ENCODE results near the gene SBNO2. TPM values are rescaled to one million over a fixed set of nuclear protein-coding genes. Genes with fewer than 3 reads are reported as not detected.
A peak's percentile ranks its signal among the peaks of the same experiment; 100 is the strongest.

The SBNO2 gene
- total RNA-seq, 5 donors from 2014 or later (not counting 1 experiment from before 2014, with no cell fraction given) = 90.2 to 115 (median 106) TPM

- ChIA-PET POLR2A (interaction anchor here in 1 of 2 donors (1.6 kb wide), 1 partner anchor 14 kb away, joined by 4 read pairs; the partner anchor contains the start of gene ARHGAP45), CTCF (interaction anchor here in 1 of 2 donors (0.5 kb wide), 1 partner anchor 158 kb away, joined by 5 read pairs; no protein-coding TSS in a partner anchor)
- H3K9me3 Mint-ChIP-seq = no peaks in the 10 kb centered on the region
- Histone ChIP-seq H3K9me3 (no peaks in the 10 kb centered on the region), H3K4me3 (ENCODE audit: control insufficient read depth in 1 of 2, extremely low read depth in 1 of 2, low read length in 1 of 2) (no peak overlapping the region), H3K27me3 (replicated peaks in 1 of 2; ENCODE audit: control insufficient read depth in 2 of 2, extremely low read depth in 1 of 2, insufficient read depth in 2 of 2, low read length in 1 of 2) (no peaks in the 10 kb centered on the region), H3K4me1 (ENCODE audit: control insufficient read depth in 1 of 2, extremely low read depth in 1 of 2, insufficient read depth in 2 of 2, low read length in 2 of 2) (peaks cover 39 to 97% of the 10 kb centered on the region in 2 experiments), H3K36me3 (ENCODE audit: control insufficient read depth in 2 of 2, extremely low read depth in 1 of 2, insufficient read depth in 1 of 2, low read length in 1 of 2) (peaks cover 51 to 80% of the 10 kb centered on the region in 2 donors), H3K27ac (ENCODE audit: low read length) (peak overlapping the region; percentile 47)
- 92% methylated on average over 31 of the region's 50 CpGs for WGBS (ENCODE audit: insufficient coverage)
- ATAC-seq (replicated peaks in 1 of 4) (no peak), DNase-seq (peak in 2 of 35 experiments; percentile 20 to 32)
- H3K27ac Mint-ChIP-seq = peak overlapping the region; percentile 19 to 86
- H3K27me3 Mint-ChIP-seq = no peaks in the 10 kb centered on the region
- H3K4me3 Mint-ChIP-seq = peak overlapping the region; percentile 41 to 88 (median 86)
- peaks cover 41 to 67% (median 58%) of the 10 kb centered on the region in 3 donors for H3K4me1 Mint-ChIP-seq
- peaks cover 46% of the 10 kb centered on the region for H3K36me3 Mint-ChIP-seq
Observed at GRCh38 chr19:1080360-1081161, 93.5 kb downstream of the SBNO2 start.

DNA sequence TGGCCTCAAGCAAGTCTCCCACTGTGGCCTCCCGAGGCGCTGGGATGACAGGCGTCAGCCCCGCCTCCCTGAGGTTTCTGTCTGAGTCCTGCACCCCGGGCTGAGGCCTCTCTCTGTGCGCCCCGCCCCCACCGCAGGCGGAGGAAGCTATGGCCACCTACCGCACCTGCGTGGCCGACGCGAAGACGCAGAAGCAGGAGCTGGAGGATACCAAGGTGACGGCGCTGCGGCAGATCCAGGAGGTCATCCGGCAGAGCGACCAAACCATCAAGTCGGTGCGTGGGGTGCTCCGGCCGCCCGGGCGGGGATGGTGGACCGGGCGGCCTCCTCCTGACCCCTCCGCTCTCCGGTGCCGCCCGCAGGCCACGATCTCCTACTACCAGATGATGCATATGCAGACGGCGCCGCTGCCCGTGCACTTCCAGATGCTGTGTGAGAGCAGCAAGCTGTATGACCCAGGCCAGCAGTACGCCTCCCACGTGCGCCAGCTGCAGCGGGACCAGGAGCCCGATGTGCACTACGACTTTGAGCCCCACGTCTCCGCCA, 94.4 kb downstream of the SBNO2 start:
- Histone ChIP-seq H3K4me3 (ENCODE audit: control insufficient read depth in 1 of 2, extremely low read depth in 1 of 2, low read length in 1 of 2) (peak overlapping the region; percentile 54 to 70), H3K36me3 (ENCODE audit: control insufficient read depth in 2 of 2, extremely low read depth in 1 of 2, insufficient read depth in 1 of 2, low read length in 1 of 2) (peaks cover 43 to 79% of the 10 kb centered on the region in 2 donors), H3K27me3 (replicated peaks in 1 of 2; ENCODE audit: control insufficient read depth in 2 of 2, extremely low read depth in 1 of 2, insufficient read depth in 2 of 2, low read length in 1 of 2) (no peaks in the 10 kb centered on the region), H3K27ac (ENCODE audit: low read length) (peak overlapping the region; percentile 58), H3K4me1 (ENCODE audit: control insufficient read depth in 1 of 2, extremely low read depth in 1 of 2, insufficient read depth in 2 of 2, low read length in 2 of 2) (peaks cover 41 to 97% of the 10 kb centered on the region in 2 experiments), H3K9me3 (no peaks in the 10 kb centered on the region)
- peaks cover 36 to 62% (median 53%) of the 10 kb centered on the region in 3 donors for H3K4me1 Mint-ChIP-seq
- DNase-seq = peak in 8 of 35 experiments; percentile 41 to 69 (median 60)
- no peaks in the 10 kb centered on the region for H3K27me3 Mint-ChIP-seq
- 33% methylated on average over 45 of the region's 45 CpGs for WGBS (ENCODE audit: insufficient coverage)
- no peak for ATAC-seq (replicated peaks in 1 of 4)
- POLR2A ChIA-PET = no interaction called here
- peak overlapping the region; percentile 86 to 99 for H3K27ac Mint-ChIP-seq
- CTCF ChIA-PET = no interaction called here
- H3K4me3 Mint-ChIP-seq = peak overlapping the region; percentile 86 to 89 (median 88)
- H3K36me3 Mint-ChIP-seq = peaks cover 40% of the 10 kb centered on the region
- H3K9me3 Mint-ChIP-seq = no peaks in the 10 kb centered on the region

GRCh38 chr19:1076951-1077350, 97.1 kb downstream of the SBNO2 start:
- Histone ChIP-seq H3K27ac (ENCODE audit: low read length) (peak overlapping the region; percentile 93), H3K36me3 (ENCODE audit: control insufficient read depth in 2 of 2, extremely low read depth in 1 of 2, insufficient read depth in 1 of 2, low read length in 1 of 2) (peaks cover 26 to 79% of the 10 kb centered on the region in 2 donors), H3K4me3 (ENCODE audit: control insufficient read depth in 1 of 2, extremely low read depth in 1 of 2, low read length in 1 of 2) (peak overlapping the region; percentile 70 to 81), H3K4me1 (ENCODE audit: control insufficient read depth in 1 of 2, extremely low read depth in 1 of 2, insufficient read depth in 2 of 2, low read length in 2 of 2) (peaks cover 55 to 96% of the 10 kb centered on the region in 2 experiments), H3K9me3 (no peaks in the 10 kb centered on the region), H3K27me3 (replicated peaks in 1 of 2; ENCODE audit: control insufficient read depth in 2 of 2, extremely low read depth in 1 of 2, insufficient read depth in 2 of 2, low read length in 1 of 2) (no peaks in the 10 kb centered on the region)
- Mint-ChIP-seq H3K36me3 (peaks cover 39% of the 10 kb centered on the region), H3K4me3 (peak overlapping the region; percentile 86 to 89 (median 88)), H3K27ac (peak overlapping the region; percentile 96 to 99), H3K4me1 (peaks cover 54 to 70% (median 61%) of the 10 kb centered on the region in 3 donors), H3K27me3 (no peaks in the 10 kb centered on the region), H3K9me3 (no peaks in the 10 kb centered on the region)
- CTCF ChIA-PET = interaction anchor here (0.6 to 1.1 kb wide), 4 partner anchors 10 to 116 kb away, joined by 3 to 5 read pairs (median 4); partner anchors contain the start of gene ARHGAP45 (in 2 of the 2)
- POLR2A ChIA-PET = interaction anchor here (0.5 to 1.7 kb wide), 4 partner anchors 9 to 197 kb away, joined by 3 to 4 read pairs (median 3); partner anchors contain the start of gene WDR18 (in 1 of the 2)
- 0% methylated on average over 12 of the region's 16 CpGs for WGBS (ENCODE audit: insufficient coverage)
- ATAC-seq (replicated peaks in 1 of 4) (peak; percentile 66 to 72 (median 70)), DNase-seq (peak; percentile 79 to 98 (median 94))

- Mint-ChIP-seq H3K4me1 (peaks cover 51 to 68% (median 59%) of the 10 kb centered on the region in 3 donors), H3K36me3 (peaks cover 41% of the 10 kb centered on the region), H3K27ac (peak overlapping the region; percentile 96 to 99), H3K9me3 (no peaks in the 10 kb centered on the region), H3K27me3 (no peaks in the 10 kb centered on the region), H3K4me3 (peak overlapping the region; percentile 73 to 88 (median 77))
- Histone ChIP-seq H3K27ac (ENCODE audit: low read length) (peak overlapping the region; percentile 93), H3K9me3 (no peaks in the 10 kb centered on the region), H3K36me3 (ENCODE audit: control insufficient read depth in 2 of 2, extremely low read depth in 1 of 2, insufficient read depth in 1 of 2, low read length in 1 of 2) (peaks cover 26 to 75% of the 10 kb centered on the region in 2 donors), H3K4me1 (ENCODE audit: control insufficient read depth in 1 of 2, extremely low read depth in 1 of 2, insufficient read depth in 2 of 2, low read length in 2 of 2) (peaks cover 57 to 94% of the 10 kb centered on the region in 2 experiments), H3K4me3 (ENCODE audit: control insufficient read depth in 1 of 2, extremely low read depth in 1 of 2, low read length in 1 of 2) (peak overlapping the region; percentile 9 to 49), H3K27me3 (replicated peaks in 1 of 2; ENCODE audit: control insufficient read depth in 2 of 2, extremely low read depth in 1 of 2, insufficient read depth in 2 of 2, low read length in 1 of 2) (no peaks in the 10 kb centered on the region)
- CTCF ChIA-PET = interaction anchor here in 1 of 2 donors (0.6 to 2.2 kb wide), 3 partner anchors 9 to 222 kb away, joined by 4 to 16 read pairs (median 11); partner anchors contain the start of gene ARHGAP45
- ATAC-seq (replicated peaks in 1 of 4) = no peak
- POLR2A ChIA-PET = interaction anchor here (0.5 to 2.3 kb wide), 6 partner anchors 9 to 194 kb away, joined by 3 to 13 read pairs (median 4); partner anchors contain the start of genes ARHGAP45 (in 2 of the 2) and CIRBP (in 1 of the 2)
- DNase-seq = no peak
- 49% methylated on average over 2 of the region's 4 CpGs for WGBS (ENCODE audit: insufficient coverage)
Observed at GRCh38 chr19:1076046-1076386, 98.1 kb downstream of the SBNO2 start.

DNA sequence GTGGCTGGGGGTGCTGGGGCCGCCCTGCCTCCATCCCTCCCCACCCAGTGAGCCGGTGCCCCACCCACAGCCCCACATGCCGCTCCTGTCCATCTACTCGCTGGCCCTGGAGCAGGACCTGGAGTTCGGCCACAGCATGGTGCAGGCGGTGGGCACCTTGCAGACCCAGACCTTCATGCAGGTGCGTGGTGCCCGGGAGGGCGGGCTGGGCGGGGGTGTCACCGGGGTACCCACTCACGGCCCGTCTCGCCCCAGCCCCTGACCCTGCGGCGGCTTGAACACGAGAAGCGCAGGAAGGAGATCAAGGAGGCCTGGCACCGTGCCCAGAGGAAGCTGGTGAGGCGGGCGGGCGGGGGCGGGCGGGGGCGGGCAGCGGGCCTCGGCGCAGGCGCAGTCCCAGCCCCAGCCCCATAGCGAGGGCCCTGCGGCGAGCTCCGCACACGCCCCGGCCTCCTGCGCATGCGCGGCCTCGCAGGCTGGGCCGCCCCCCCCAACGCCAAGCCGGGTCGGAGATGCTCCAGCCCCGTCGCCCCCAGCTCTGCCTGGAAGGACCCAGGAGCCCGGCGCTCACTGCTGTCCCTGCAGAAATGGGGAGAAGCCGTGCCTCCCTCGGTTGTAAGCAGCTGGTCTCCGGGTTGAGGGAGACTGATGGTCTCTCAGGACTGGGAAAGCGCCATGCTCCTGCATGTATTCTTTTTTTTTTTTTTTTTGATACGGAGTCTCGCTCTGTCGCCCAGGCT, 99.4 kb downstream of the SBNO2 start:
- Mint-ChIP-seq H3K27ac (peak overlapping the region; percentile 96 to 99), H3K4me3 (peak overlapping the region; percentile 73 to 88 (median 77)), H3K36me3 (peaks cover 30% of the 10 kb centered on the region), H3K4me1 (peaks cover 46 to 60% (median 53%) of the 10 kb centered on the region in 3 donors), H3K27me3 (no peaks in the 10 kb centered on the region), H3K9me3 (no peaks in the 10 kb centered on the region)
- ATAC-seq (replicated peaks in 1 of 4) = peak; percentile 48 to 60 (median 55)
- Histone ChIP-seq H3K4me3 (ENCODE audit: control insufficient read depth in 1 of 2, extremely low read depth in 1 of 2, low read length in 1 of 2) (peak overlapping the region; percentile 37 to 49), H3K9me3 (no peaks in the 10 kb centered on the region), H3K4me1 (ENCODE audit: control insufficient read depth in 1 of 2, extremely low read depth in 1 of 2, insufficient read depth in 2 of 2, low read length in 2 of 2) (peaks cover 56 to 94% of the 10 kb centered on the region in 2 experiments), H3K27me3 (replicated peaks in 1 of 2; ENCODE audit: control insufficient read depth in 2 of 2, extremely low read depth in 1 of 2, insufficient read depth in 2 of 2, low read length in 1 of 2) (no peaks in the 10 kb centered on the region), H3K36me3 (ENCODE audit: control insufficient read depth in 2 of 2, extremely low read depth in 1 of 2, insufficient read depth in 1 of 2, low read length in 1 of 2) (peaks cover 17 to 75% of the 10 kb centered on the region in 2 donors), H3K27ac (ENCODE audit: low read length) (peak overlapping the region; percentile 93)
- ChIA-PET POLR2A (interaction anchor here (0.5 to 2.3 kb wide), 11 partner anchors 8 to 794 kb away, joined by 3 to 24 read pairs (median 5); partner anchors contain the start of genes ARHGAP45 (in 1 of the 2), CIRBP (in 1 of the 2) and RNU6-2 (in 1 of the 2)), CTCF (interaction anchor here (0.5 to 2.2 kb wide), 4 partner anchors 10 to 283 kb away, joined by 3 to 11 read pairs (median 5); no protein-coding TSS in a partner anchor)
- under 1% methylated on average over 34 of the region's 54 CpGs for WGBS (ENCODE audit: insufficient coverage)
- DNase-seq = peak; percentile 88 to 99 (median 95)
